T follicular helper cell (primary cell): ENCODE data around the gene STXBP1.

Experiments
- DNase-seq: peaks from one replicate; pipeline ENCODE4 v3.0.0-alpha.2; 2020; ENCODE audit warnings: low read depth

STXBP1 gene

GRCh38 chr9:127693697-127694096, 81.6 kb downstream of the STXBP1 start:
- DNase-seq, result no peak

GRCh38 chr9:127694890-127695720, 83.0 kb downstream of the STXBP1 start:
- DNase-seq, result no peak

GRCh38 chr9:127697575-127697974, 85.5 kb downstream of the STXBP1 start:
- DNase-seq, result no peak

GRCh38 chr9:127698386-127698785, 86.3 kb downstream of the STXBP1 start:
- no peak for DNase-seq

GRCh38 chr9:127698985-127699670, 87.1 kb downstream of the STXBP1 start:
- peak; percentile 71 for DNase-seq

- DNase-seq, result no peak
Measured at GRCh38 chr9:127700140-127700539, 88.1 kb downstream of the STXBP1 start.

GRCh38 chr9:127700594-127701255, 88.6 kb downstream of the STXBP1 start:
- no peak for DNase-seq

GRCh38 chr9:127703289-127703946, 91.3 kb downstream of the STXBP1 start:
- no peak for DNase-seq

GRCh38 chr9:127705577-127706379, 93.7 kb downstream of the STXBP1 start:
- no peak for DNase-seq

- DNase-seq, result no peak
Measured at GRCh38 chr9:127706836-127707241, 94.8 kb downstream of the STXBP1 start, which contains the start of gene CFAP157. CFAP157 (plus strand) TSS chr9:127706988; CDS start chr9:127707032, 44 bp downstream.

GRCh38 chr9:127707766-127708165, 95.7 kb downstream of the STXBP1 start:
- DNase-seq, result peak; percentile 20

GRCh38 chr9:127708952-127709587, 97.0 kb downstream of the STXBP1 start:
- DNase-seq, result no peak

GRCh38 chr9:127710204-127710783, 98.2 kb downstream of the STXBP1 start:
- no peak for DNase-seq

- DNase-seq, result no peak
Measured at GRCh38 chr9:127711226-127711701, 99.2 kb downstream of the STXBP1 start.

- DNase-seq, result no peak
Measured at GRCh38 chr9:127711831-127712274, 99.8 kb downstream of the STXBP1 start.

- DNase-seq, result no peak
Measured at GRCh38 chr9:127712371-127712770, 100.3 kb downstream of the STXBP1 start.

- no peak for DNase-seq
Measured at GRCh38 chr9:127712867-127713266, 100.8 kb downstream of the STXBP1 start.

- no peak for DNase-seq
Measured at GRCh38 chr9:127714020-127714750, 102.1 kb downstream of the STXBP1 start.

- DNase-seq, result no peak
Measured at GRCh38 chr9:127714951-127715469, 102.9 kb downstream of the STXBP1 start.
